Liver (tissue), 9 donors: ENCODE data around the gene HCRTR1. TPM values are rescaled to one million over a fixed set of nuclear protein-coding genes. Genes with fewer than 3 reads are reported as not detected.

Experiments used
- DNase-seq: peaks from one replicate; pipeline ENCODE4 v3.0.0-alpha.2; 2017; ENCODE audit warnings: low spot score
- H3K27ac ChIP-seq, 2 donors: one replicate each; pipeline ENCODE4 v1.7.0; 2013; ENCODE audit warnings: inconsistent platforms in 2 of 2, low read length in 2 of 2, control low read depth in 1 of 2, low read depth in 1 of 2, mild to moderate bottlenecking in 1 of 2
- H3K27me3 ChIP-seq, 4 donors: one replicate each; pipeline versions ENCODE4 v1.6.1 to v1.7.0; 2013; ENCODE audit warnings: low read length in 3 of 4, inconsistent platforms in 1 of 4, mild to moderate bottlenecking in 1 of 4, moderate library complexity in 1 of 4; ENCODE audit not compliant: control insufficient read depth in 4 of 4, insufficient read depth in 4 of 4
- H3K36me3 ChIP-seq, 4 donors: one replicate each; pipeline versions ENCODE4 v1.6.1 to v1.7.0; 2013; ENCODE audit warnings: low read length in 3 of 4, mild to moderate bottlenecking in 3 of 4, low read depth in 1 of 4, moderate library complexity in 1 of 4; ENCODE audit not compliant: control insufficient read depth in 4 of 4, insufficient read depth in 3 of 4
- H3K4me1 ChIP-seq, 4 donors: one replicate each; pipeline versions ENCODE4 v1.6.1 to v1.7.0; 2013; ENCODE audit warnings: low read length in 3 of 4, mild to moderate bottlenecking in 3 of 4, moderate library complexity in 1 of 4; ENCODE audit not compliant: control insufficient read depth in 4 of 4, insufficient read depth in 4 of 4
- H3K4me3 ChIP-seq, 3 donors: one replicate each; pipeline versions ENCODE4 v1.6.1 to v1.7.0; 2013; ENCODE audit warnings: low read length in 3 of 3, control low read depth in 1 of 3, low read depth in 1 of 3, mild to moderate bottlenecking in 1 of 3
- H3K9ac ChIP-seq, 2 donors: one replicate each; pipeline ENCODE4 v1.7.0; 2013; ENCODE audit warnings: low read length in 2 of 2, mild to moderate bottlenecking in 2 of 2, moderate library complexity in 2 of 2, control low read depth in 1 of 2, low read depth in 1 of 2
- H3K9me3 ChIP-seq, 4 donors: one replicate each; pipeline versions ENCODE4 v1.6.1 to v1.7.0; 2013; ENCODE audit warnings: low read length in 3 of 4; ENCODE audit not compliant: control insufficient read depth in 4 of 4
- CTCF ChIP-seq: fragments of 150-350 bp; IDR thresholded peaks from 2 replicates; pipeline ENCODE4 v1.5.1; 2017; ENCODE audit warnings: improper control_type of control experiment, low read depth, low read length; ENCODE audit not compliant: missing input control
- FOXA1 ChIP-seq: IDR thresholded peaks from 2 replicates; pipeline ENCODE4 v1.6.1; 2016; ENCODE audit warnings: antibody characterized with exemption
- HNF4A ChIP-seq, 2 donors: conservative IDR thresholded peaks; 2 replicates each; pipeline ENCODE4 v1.6.1; 2016; ENCODE audit warnings: antibody characterized with exemption in 2 of 2, mild to moderate bottlenecking in 2 of 2
- NR2F2 ChIP-seq: IDR thresholded peaks from 2 replicates; pipeline ENCODE4 v1.6.1; 2016; ENCODE audit warnings: antibody characterized with exemption
- RAD21 ChIP-seq, 2 donors: IDR thresholded peaks; 2 replicates each; pipeline ENCODE4 v1.6.1; 2016; ENCODE audit warnings: antibody characterized with exemption in 2 of 2, mild to moderate bottlenecking in 2 of 2
- YY1 ChIP-seq: IDR thresholded peaks from 2 replicates; pipeline ENCODE4 v1.6.1; 2016; ENCODE audit warnings: antibody characterized with exemption, mild to moderate bottlenecking
- ZBTB33 ChIP-seq: IDR thresholded peaks from 2 replicates; pipeline ENCODE4 v1.6.1; 2016; ENCODE audit warnings: antibody characterized with exemption
- WGBS: extraction: QIAGEN DNeasy Blood & Tissue Kit; methylation state at CpG from one replicate; pipeline ENCODE4 v1.1.7; 2013; 5-methylcytosine and 5-hydroxymethylcytosine counted together
- polyA plus RNA-seq, 2 donors: library from polyadenylated mRNA; stranded (reverse) in 1 of 2; unstranded in 1 of 2; fragments of 200-250 nt in 1 of 2; fragments of >200 nt in 1 of 2; fragmentation: Nextera tagmentation in 1 of 2; extraction: Ambion mirVana in 1 of 2; gene quantifications; one replicate each; pipeline versions ENCODE4 v1.2.1 to v1.2.3, GENCODE V29; 2013 to 2015
- total RNA-seq, 2 donors: library from RNA; depleted of rRNA; stranded (reverse); fragments of >200 nt; gene quantifications; one replicate each; pipeline ENCODE4 v1.2.3, GENCODE V29; 2014
- donor health status: healthy.
- donor health status: healthy.
- donor health status: healthy.
- donor health status: healthy.
- donor health status: healthy.

HCRTR1 gene
- total and polyA plus RNA-seq, 4 donors: 0.06 TPM; not detected in 3

- Histone ChIP-seq H3K27me3 (no peaks in the 10 kb centered on the region), H3K27ac (no peak overlapping the region), H3K4me3 (no peak overlapping the region), H3K36me3 (no peaks in the 10 kb centered on the region), H3K9me3 (no peaks in the 10 kb centered on the region), H3K4me1 (peaks cover 0 to 1% (median 0%) of the 10 kb centered on the region in 4 donors), H3K9ac (no peak overlapping the region)
- 39% methylated on average over 10 of the region's 10 CpGs for WGBS
- no peak for TF ChIP-seq HNF4A (conservative IDR thresholded peaks at IDR 0.05)
- peak; percentile 87 for TF ChIP-seq CTCF
- TF ChIP-seq RAD21 (IDR thresholded peaks at IDR 0.05): peak; percentile 88 to 94
- no peak for TF ChIP-seq YY1
- peak; percentile 79 for DNase-seq
Measured at GRCh38 chr1:31593770-31594632, 23.5 kb upstream of the HCRTR1 start.

- no peaks in the 10 kb centered on the region for H3K9me3 ChIP-seq
- no peak overlapping the region for H3K4me3 ChIP-seq
- no peak overlapping the region for H3K27ac ChIP-seq
- no peak overlapping the region for H3K9ac ChIP-seq
- H3K4me1 ChIP-seq: no peaks in the 10 kb centered on the region
- H3K36me3 ChIP-seq: no peaks in the 10 kb centered on the region
- H3K27me3 ChIP-seq: no peaks in the 10 kb centered on the region
- 86% methylated on average over 4 of the region's 4 CpGs for WGBS
- no peak for DNase-seq
- TF ChIP-seq NR2F2: peak; percentile 97
- TF ChIP-seq CTCF: no peak
Measured at GRCh38 chr1:31595836-31596736, 21.4 kb upstream of the HCRTR1 start.

- Histone ChIP-seq H3K9me3 (no peaks in the 10 kb centered on the region), H3K4me3 (no peak overlapping the region), H3K27ac (no peak overlapping the region), H3K27me3 (no peaks in the 10 kb centered on the region), H3K4me1 (no peaks in the 10 kb centered on the region), H3K9ac (no peak overlapping the region), H3K36me3 (no peaks in the 10 kb centered on the region)
- no peak for DNase-seq
- TF ChIP-seq FOXA1 (no peak), ZBTB33 (no peak), NR2F2 (peak; percentile 95)
- WGBS: 51% methylated on average over 6 of the region's 6 CpGs
Measured at GRCh38 chr1:31596737-31597097, 20.8 kb upstream of the HCRTR1 start.
